ENCODE results near the gene SPECC1.
A peak's percentile ranks its signal among the peaks of the same experiment; 100 is the strongest.
"Not testable (repeated sequence)": the region's sequence is repeated elsewhere in the genome, so short reads cannot be mapped to it uniquely, and the experiment has no call there.

The SPECC1 gene, protein sequence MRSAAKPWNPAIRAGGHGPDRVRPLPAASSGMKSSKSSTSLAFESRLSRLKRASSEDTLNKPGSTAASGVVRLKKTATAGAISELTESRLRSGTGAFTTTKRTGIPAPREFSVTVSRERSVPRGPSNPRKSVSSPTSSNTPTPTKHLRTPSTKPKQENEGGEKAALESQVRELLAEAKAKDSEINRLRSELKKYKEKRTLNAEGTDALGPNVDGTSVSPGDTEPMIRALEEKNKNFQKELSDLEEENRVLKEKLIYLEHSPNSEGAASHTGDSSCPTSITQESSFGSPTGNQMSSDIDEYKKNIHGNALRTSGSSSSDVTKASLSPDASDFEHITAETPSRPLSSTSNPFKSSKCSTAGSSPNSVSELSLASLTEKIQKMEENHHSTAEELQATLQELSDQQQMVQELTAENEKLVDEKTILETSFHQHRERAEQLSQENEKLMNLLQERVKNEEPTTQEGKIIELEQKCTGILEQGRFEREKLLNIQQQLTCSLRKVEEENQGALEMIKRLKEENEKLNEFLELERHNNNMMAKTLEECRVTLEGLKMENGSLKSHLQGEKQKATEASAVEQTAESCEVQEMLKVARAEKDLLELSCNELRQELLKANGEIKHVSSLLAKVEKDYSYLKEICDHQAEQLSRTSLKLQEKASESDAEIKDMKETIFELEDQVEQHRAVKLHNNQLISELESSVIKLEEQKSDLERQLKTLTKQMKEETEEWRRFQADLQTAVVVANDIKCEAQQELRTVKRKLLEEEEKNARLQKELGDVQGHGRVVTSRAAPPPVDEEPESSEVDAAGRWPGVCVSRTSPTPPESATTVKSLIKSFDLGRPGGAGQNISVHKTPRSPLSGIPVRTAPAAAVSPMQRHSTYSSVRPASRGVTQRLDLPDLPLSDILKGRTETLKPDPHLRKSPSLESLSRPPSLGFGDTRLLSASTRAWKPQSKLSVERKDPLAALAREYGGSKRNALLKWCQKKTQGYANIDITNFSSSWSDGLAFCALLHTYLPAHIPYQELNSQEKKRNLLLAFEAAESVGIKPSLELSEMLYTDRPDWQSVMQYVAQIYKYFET

DNA sequence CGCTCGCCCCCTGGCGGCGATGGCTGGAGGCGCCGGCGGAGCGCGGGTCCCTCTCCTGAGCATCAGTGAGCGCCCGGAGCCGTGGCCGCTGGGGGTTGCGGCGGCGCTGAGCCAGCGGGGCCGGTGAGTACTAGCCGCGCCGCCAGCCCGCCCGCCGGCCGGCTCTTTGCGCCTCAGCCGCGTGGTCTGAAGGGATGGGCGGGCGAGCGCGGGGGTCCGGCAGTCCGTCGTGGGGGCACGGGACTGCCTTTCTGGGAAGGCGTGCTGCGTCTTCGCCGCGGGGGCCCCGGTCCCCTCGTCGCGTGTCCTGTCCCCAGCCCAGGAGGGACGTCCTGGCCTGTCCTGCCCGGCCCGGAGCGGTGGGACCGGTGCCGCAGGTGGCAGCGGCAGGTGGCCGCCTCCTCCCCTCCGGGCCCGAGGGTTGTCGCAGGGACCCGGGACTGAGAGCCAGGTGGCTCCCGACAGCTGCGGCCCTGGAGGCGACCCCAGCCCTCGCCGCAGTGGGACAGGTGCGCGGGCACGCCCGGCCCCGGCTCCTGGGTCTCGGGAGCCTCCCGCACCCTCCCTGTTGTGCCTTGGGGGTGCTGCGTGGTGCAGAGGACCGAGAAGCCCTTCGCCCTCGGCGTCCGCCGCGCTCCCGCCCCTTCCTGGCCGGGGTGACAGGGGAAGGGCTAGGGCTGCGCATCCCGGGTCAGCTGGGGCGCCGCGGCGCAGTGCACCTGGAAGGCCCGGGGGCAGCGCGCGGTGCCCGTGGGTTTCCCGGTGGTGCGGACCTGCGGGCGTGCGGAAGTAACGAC is at the start of gene SPECC1:
Gene SPECC1, plus strand, starts transcription at position 58 of the 797 bp plus-strand sequence. CDS start 87,293 bp downstream, outside the sequence.
- DNase-seq: peak; percentile 83

DNA sequence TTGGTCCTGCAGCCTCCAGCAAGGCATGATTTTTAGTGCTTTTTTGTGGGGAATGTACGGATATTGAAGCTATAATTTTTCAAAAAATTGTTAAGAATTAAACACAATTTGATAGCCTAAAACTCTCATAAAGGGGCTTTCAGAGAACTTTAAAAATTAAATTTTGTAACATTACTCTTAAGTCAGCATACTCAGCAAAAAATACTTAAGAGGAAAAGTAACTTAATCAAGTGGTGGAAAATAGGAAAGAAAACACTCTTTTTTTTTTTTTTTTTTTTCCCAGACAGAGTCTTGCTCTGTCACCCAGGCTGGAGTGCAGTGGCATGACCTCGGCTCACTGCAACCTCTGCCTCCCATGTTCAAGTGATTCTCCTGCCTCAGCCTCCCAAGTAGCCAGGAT is 46.2 kb upstream of the SPECC1 start:
- DNase-seq: not testable (repeated sequence)

DNA sequence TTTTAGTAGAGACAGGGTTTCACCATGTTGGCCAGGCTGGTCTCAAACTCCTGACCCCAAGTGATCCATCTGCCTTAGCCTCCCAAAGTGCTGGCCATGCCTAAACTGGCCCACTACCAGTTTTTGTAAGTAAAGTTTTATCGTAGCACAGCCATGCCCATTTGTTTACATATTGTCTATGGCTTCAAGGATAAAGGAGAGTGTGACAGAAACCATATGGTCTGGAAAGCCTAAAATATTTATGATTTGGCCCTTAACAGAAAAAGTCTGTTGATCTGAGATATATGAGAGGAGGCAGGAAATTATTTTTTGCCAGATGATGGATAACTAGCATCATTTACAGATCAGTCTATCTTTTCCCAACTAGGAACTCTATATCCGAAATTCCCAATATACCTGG is 36.0 kb upstream of the SPECC1 start:
- no peak for DNase-seq

DNA sequence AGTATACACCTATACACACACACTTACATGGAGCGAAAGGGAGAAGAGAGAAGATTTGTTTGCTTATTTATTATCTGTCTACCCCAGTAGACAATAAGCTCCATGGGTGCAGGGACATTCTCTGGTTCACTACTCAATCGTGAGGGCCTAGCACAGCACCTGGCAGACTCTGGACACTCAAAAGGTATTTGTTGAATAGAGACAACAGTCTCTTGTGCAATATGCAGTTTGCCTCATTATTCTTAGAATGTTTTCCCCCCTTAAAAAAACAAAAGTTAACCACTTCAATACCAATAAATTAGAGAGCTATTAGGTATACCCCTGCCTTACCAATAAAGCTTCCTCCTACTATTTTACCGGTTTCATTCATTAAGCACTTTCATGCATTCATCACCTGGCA is 33.6 kb upstream of the SPECC1 start:
- DNase-seq: no peak

DNA sequence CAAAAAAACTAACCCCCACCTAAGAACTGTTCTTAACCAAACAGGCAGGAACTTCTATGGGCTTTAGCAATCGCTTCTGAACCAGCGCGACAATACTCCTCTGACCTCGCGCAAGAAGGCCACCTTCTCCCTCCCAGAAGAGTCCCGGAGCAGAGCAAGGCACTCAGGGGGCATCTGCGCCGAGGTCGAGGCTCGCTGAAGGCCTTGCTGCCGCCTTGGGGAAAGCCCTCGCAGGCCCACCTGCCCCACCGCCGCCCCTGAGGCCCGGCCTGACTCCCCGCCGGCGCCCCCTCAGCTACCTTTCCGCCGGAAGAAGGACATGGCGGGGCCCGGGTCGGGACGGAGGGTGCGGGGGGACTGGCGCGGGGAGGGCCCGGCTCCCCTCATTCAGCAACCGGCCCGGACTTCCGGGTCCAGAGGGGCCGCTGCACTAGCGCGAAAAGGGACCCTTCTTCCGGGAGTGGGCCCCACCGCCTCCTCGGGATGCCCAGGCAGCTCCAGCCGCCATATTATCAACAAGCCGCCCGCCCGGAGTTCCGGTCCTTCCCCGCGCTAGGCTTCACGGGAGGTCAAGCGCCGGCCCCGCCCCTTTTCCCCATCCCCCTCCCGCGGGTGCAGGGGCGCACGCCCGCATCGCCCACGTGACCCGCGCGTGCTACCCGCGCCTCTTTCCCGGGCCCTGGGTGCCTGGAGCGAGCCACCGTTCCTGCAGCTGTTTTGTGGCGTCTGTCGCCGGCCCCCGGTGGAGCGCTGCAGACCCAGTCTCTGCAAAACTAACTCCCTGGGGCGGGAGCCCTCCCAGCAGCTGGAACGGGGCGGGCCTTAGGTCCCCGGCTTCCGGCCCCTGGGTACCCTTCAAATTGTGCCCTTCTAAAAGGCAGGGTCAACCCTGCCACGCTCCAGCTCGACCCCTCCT is 31.6 kb upstream of the SPECC1 start, which contains the start of gene AKAP10:
Gene AKAP10, minus strand, starts transcription at position 536 of the 916 bp plus-strand sequence. Its CDS starts 149 bp downstream, at position 387.
- peak; percentile 88 for DNase-seq

DNA sequence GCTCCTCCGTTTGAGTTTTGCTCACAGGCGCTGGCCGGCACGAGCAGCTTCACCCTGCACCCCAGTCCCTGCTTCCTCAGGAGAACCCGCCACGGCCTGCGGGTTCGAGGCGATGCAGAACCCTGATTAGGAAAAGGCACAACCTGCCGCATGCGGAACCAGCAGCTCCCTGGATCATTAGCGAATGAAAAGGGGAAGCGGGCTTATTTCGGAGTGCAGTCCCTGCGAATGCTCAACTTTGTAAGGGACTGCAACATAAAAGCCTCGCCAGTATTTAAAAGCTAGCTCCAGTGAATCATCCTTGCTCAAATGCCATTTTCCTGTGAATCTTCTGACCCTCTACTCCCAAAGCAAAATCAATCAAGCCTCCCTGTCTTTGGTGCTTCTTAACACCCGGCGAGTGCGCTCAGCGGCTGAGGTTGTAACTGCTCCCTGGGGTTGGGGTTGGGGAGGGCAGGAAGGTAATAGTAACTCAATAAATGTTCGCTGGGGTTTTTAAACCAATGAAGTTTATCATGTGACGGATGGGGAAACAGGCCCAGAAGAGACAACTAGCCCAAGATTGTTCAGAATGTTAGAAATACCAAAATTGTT is 30.9 kb upstream of the SPECC1 start:
- DNase-seq: peak; percentile 4

DNA sequence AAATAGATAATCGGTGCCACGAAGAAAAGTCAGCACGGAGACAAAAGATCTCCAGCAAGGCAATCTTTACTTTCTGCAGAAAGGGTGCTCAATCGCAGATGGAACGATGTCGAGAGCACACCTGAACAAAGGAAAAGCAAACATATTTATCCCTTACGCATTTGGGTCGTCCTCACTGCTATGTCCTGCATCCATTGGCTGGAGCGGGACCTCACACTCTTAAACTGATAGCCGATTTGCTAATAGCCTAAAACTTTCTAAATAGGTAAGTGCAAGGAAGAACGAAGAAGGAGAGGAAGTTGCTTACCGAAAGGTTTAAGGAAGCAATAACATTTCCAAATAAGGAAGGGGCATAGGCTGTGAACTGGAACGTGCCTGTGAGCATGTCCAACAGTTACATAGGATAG is 30.4 kb upstream of the SPECC1 start:
- DNase-seq: no peak

DNA sequence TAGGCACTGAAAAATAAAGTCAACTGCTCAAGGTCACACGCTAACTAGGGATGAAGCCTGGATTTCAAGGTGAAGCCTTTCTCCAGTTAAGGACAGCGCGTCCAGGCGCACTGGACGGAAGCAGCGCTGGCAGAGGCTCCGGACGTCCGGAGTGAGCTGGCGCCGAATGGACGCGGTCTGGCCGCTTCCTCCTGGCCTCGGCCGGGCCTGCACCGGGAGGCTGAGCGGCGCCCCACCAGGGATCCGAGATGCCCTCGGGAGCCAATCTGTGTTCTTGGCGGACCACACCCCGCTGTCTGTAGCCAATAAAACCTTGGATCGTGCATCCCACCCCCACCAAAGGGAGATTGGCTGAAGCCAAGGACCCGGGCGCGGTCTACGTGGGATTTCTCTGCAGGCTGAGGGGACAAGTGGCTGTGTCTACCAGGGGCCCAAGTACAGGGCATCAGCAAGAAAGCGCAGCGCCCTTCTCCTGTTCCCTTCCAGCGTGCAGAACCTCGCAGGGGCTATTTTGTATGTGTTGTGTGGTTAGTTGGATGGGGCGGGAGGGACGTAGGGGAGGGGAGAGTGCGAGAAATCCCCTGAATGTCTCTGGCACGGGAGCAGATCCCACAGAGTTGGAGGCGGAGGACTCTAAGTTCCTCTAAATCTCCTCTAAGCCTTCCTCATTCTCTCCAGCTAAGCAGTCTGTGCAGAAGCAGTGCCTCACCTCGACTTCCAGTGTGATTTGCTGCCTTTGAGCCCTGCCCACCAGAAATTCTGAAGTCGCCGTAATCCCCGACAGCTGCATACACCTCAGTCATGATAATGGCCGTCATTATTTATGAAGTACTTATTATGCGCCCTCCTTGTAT is 29.0 kb upstream of the SPECC1 start:
- no peak for DNase-seq

DNA sequence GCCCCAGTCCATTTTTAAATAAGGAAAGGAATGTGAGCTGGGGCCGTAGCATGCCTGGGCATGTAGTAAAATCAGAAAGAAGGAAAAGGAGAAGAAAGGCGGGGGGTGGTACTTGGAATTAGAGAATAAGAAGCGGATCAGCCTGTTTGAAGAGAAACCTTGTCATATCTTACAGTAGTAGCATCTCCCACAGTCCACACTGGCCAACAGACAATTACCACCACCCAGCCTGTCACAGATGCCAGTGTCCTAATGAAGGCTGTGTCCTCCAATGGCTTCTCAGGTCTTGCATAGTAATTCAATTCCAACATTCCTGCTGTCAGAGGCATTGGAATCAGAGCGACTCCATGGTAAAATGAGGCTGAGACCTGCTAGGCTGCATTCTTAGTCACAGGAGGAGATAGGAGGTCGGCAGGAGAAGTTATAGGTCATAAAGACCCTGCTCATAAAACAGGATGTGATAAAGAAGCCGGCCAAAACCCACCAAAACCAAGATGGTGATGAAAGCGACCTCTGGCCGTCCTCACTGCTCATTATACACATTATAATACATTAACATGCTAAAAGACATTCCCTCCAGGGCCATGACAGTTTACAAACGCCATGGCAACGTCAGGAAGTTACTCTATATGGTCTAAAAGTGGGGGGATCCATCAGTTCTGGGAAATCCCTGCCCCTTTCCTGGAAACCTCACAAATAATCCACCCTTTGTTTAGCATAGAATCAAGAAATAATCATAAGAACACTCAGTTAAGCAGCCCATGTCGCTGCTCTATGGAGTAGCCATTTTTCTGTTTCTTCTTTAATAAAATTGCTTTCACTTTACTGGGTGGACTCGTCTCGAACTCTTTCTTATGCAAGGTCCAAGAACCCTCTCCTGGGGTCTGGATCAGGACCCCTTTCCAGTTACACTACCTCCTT is 22.0 kb upstream of the SPECC1 start:
- no peak for DNase-seq

DNA sequence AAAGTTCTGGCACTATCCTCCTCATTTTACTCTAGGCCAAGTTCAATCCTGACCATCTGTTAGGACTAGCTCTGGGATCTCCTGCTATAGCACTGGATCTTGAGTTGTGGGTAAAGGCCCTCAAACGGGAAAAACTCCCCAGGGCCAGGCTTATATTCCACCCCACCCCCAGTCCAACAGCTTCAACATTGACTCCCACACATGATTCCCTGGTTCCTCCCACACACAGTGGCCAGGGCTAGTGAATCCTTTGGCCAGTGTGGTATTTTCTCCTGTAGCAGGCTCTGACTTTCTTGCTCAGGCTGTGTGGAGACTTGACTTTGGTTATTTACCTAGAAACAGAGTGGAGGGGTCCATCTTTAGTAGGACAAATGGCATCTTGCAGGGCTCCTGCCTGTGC is 21.3 kb upstream of the SPECC1 start:
- no peak for DNase-seq

DNA sequence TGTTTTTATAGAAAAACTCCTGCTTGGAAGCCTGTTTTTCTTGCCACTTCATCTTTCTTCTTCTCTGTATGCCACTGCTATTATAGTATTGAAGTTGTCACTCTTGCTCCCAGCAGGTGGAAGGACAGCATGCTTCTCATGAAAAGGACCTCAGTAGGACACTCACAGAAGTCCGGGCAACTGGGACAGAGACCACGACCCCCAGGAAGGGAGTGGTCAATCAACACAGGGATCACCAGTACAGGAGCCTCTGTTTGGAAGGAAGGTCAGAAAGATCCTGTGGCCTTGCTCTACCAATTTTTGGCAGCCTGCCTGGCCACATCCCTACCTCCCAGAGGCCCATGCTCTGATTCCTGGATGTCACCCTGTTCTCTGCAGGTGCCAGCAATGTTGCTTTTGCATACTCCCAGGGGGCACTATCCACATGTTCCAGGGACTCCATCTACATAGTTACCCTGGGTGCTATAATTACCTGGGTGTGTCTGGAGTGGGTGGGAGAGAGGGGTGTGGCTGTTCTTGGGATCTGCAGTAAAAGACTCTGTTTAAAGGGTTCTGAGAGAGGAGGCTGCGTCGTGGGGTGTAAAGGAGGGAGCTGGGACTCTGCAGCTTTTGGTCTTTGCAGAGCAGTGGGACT is 17.8 kb upstream of the SPECC1 start:
- no peak for DNase-seq

DNA sequence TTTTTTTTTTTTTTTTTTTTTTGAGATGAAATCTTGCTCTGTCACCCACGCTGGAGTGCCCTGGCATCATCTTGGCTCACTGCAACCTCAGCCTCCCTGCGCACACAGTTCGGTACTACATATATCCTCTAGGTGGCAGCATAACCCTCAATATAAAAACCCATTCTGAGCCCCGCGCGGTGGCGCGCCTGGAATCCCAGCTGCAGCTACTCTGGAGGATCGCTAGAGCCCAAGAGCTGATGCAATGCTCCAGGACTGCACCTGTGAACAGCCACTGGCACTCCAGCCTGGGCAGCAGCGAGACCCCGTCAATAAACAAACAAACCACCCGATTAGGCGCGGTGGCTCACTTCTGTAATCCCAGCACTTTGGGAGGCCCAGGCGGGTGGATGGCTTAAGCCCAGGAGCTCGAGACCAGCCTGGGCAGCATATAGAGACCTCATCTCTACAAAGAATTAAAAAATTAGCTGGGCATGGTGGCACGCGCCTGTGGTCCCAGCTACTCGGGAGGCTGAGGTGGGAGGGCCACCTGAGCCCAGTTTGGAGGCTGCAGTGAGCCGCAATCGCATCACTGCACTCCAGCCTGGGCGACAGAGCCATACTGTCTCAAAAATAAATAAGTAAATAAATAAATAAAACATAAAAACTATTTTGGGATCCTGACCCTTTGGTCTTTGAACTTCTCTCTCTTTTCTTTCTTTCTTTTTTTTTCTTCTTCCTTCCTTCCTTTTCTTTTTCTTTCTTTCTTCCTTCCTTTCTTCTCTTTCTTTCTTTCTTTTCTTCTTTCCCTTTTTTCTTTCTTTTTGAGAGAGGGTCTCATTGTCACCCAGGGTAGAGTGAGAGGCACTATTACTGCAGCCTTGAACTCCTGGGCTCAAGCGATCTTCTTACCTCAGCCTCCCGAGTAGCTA is 16.1 kb upstream of the SPECC1 start:
- DNase-seq: peak; percentile 75

DNA sequence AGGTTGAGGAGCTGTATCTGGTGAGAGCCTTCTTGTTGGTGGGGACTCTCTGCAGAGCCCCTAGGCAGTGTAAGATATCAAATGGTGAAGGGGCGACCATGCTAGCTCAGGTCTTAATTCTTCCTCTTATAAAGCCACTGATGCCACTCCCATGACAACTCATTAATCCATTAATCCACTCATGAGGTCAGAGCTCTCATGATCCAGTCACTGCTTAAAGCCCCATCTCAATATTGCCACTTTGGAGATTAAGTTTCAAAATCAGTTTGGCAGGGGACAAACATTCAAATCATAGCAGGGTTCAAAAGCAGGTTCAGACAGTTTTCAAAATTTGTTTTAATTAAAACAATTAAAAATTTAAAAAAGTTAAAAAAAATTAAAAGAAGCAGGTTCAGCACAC is 13.1 kb upstream of the SPECC1 start:
- no peak for DNase-seq

DNA sequence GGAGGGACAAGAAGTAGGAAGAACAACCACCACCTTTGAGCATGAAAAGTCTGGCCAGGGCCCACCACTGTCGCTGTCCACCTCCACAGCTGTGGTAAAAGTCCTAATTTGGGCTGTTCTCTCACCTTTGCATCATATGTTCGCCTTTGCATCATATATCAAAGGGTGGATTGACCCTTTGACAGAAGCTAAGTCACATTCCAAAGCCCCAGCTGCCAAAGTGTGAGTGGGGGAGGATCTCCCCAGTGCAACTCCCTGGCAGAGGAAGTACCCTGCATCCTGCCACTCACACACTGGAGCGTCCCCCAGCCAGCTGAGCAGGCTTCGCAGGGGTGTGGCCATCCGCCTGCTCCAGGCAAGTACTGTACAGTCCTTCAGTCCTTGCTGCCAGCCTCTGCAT is 12.7 kb upstream of the SPECC1 start:
- no peak for DNase-seq

DNA sequence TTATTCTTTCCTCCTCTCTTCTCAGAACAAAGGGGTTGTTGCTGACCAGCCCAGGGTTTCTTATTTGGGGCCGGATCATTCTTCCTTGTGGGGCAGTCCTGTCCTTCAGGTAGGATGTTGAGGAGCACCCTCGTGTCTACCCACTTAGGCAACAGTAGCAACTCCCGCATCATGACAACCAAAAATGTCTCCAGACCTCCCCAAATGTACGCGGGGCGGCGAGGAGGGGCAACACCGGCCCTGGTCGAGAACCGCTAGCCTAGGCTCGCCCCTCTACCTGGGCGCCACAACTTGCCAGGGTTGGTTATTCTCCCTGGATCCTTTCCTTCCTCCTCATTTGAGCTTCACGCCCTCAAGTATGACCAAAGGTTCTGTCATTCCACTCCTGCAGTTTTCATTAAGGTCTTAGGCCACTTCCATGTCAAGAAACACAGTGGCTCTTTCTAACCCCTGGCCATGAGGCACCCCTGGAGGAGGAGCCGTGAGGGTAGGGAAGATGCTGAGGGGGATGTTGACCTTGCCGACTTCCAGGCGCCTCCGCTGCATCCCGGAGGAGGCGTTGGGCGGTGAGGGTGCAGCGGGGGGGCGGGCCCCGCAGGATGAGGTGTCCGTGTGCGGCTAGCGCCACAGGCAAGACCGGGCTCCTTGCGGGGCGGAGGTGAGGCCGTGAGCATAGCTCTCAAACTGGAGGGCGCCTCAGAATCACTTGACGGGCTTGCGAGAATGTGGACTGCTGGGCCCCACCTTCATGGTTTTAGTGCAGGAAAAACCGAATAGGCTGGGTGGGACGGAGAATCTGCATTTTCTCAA is 712 bp upstream of the SPECC1 start:
- DNase-seq: no peak

DNA sequence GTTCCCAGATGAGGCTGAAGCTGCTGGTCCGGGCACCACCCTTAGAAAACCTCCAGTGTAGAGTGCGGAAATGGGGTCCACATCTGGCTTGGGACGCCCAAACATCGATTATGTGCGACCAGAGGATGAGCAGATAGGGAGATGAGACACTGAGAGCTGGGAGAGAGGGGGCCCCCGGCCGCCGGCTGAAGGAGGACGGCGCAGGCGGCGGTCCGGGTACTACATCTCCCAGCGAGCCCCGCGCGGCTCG is 182 bp upstream of the SPECC1 start:
- no peak for DNase-seq
